Neural progenitor cell (in vitro differentiated cells): ENCODE data around the gene TGM6. TPM values are rescaled to one million over a fixed set of nuclear protein-coding genes. Genes with fewer than 3 reads are reported as not detected.

Experiments used
- DNase-seq: peaks from one replicate; pipeline ENCODE4 v3.0.0-alpha.2; 2016; ENCODE audit warnings: low spot score
- H2AFZ ChIP-seq: fragments of 200-600 bp; sonication (generic); replicated peaks from 2 replicates; pipeline ENCODE4 v1.6.1; 2016; ENCODE audit warnings: antibody characterized with exemption
- H3F3A ChIP-seq: fragments of 200-600 bp; sonication (generic); 2 replicates; pipeline ENCODE4 v1.6.1; 2016; ENCODE audit warnings: antibody characterized with exemption, low read depth
- H3K27ac ChIP-seq: fragments of 200-600 bp; sonication (generic); 2 replicates; pipeline ENCODE4 v1.5.1; 2016; ENCODE audit warnings: mild to moderate bottlenecking
- H3K27me3 ChIP-seq: fragments of 200-600 bp; sonication (generic); 2 replicates; pipeline ENCODE4 v1.6.1; 2016; ENCODE audit warnings: mild to moderate bottlenecking, moderate library complexity
- H3K36me3 ChIP-seq: fragments of 200-600 bp; sonication (generic); 2 replicates; pipeline ENCODE4 v1.5.1; 2016
- H3K4me1 ChIP-seq: fragments of 200-600 bp; sonication (generic); 2 replicates; pipeline ENCODE4 v1.6.1; 2016; ENCODE audit warnings: mixed run types
- H3K4me2 ChIP-seq: fragments of 200-600 bp; sonication (generic); 2 replicates; pipeline ENCODE4 v1.6.1; 2016
- H3K4me3 ChIP-seq: fragments of 200-600 bp; sonication (generic); 2 replicates; pipeline ENCODE4 v1.5.1; 2016
- H3K79me2 ChIP-seq: fragments of 200-600 bp; sonication (generic); 2 replicates; pipeline ENCODE4 v1.6.1; 2016; ENCODE audit warnings: low read depth
- H3K9ac ChIP-seq: fragments of 200-600 bp; sonication (generic); 2 replicates; pipeline ENCODE4 v1.6.1; 2016
- H3K9me3 ChIP-seq: fragments of 200-600 bp; sonication (generic); 2 replicates; pipeline ENCODE4 v1.5.1; 2016; ENCODE audit warnings: low read depth
- H4K20me1 ChIP-seq: fragments of 200-600 bp; sonication (generic); 2 replicates; pipeline ENCODE4 v1.6.1; 2016; ENCODE audit warnings: low read depth
- H3K27ac Mint-ChIP-seq: 3 replicates; pipeline ENCODE4 v1.8.0; 2021; ENCODE audit warnings: mixed read lengths
- H3K27me3 Mint-ChIP-seq: 2 replicates; pipeline ENCODE4 v1.8.0; 2022; ENCODE audit warnings: low read depth, mild to moderate bottlenecking, inconsistent platforms, moderate library complexity, mixed read lengths; ENCODE audit not compliant: insufficient read depth
- H3K36me3 Mint-ChIP-seq: 3 replicates; pipeline ENCODE4 v1.8.0; 2021; ENCODE audit warnings: mixed read lengths
- H3K4me1 Mint-ChIP-seq: 3 replicates; pipeline ENCODE4 v1.8.0; 2021; ENCODE audit warnings: mixed read lengths
- H3K4me3 Mint-ChIP-seq: 3 replicates; pipeline ENCODE4 v1.8.0; 2021; ENCODE audit warnings: mild to moderate bottlenecking, moderate library complexity, mixed read lengths
- H3K9me3 Mint-ChIP-seq: 3 replicates; pipeline ENCODE4 v1.8.0; 2020; ENCODE audit warnings: mixed read lengths
- EZH2 ChIP-seq: fragments of 200-600 bp; sonication (generic); IDR thresholded peaks from 2 replicates; pipeline ENCODE4 v1.6.1; 2017; ENCODE audit warnings: antibody characterized with exemption, mild to moderate bottlenecking, moderate library complexity
- EZH2phosphoT487 ChIP-seq: fragments of 200-600 bp; sonication (generic); IDR thresholded peaks from 2 replicates; pipeline ENCODE4 v1.6.1; 2017; ENCODE audit warnings: antibody characterized with exemption
- total RNA-seq: library from RNA; depleted of rRNA; stranded (reverse); fragments of >200 nt; gene quantifications from 2 replicates; pipeline ENCODE4 v1.2.3, GENCODE V29; 2015; ENCODE audit warnings: low replicate concordance
- TF ChIP-seq, protein P1 (sequence below): fragments of 200-600 bp; sonication (generic); IDR thresholded peaks from 2 replicates; pipeline ENCODE4 v1.5.1; 2017; ENCODE audit warnings: antibody characterized with exemption, mild to moderate bottlenecking

TGM6 gene
- total RNA-seq, 1 donor from 2014 or later, result not detected

DNA sequence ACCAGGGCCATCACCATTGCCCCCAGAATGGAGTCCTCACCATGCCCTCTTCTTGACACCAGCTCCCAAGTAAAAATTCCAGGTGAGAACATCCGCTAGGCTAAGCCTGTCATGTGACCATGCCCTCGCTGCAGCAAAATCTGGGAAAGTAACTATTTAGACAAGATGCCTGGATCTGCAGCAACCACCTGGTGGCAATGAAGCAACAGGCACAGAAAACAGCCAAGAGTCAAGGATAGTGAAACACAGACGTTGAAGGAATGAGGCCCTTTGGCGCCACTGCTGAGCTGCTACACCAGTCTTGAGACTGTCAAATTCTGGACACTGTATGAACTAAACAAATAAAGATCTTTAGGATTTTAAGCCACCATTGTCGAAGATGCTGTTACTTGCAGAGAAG is 30.1 kb upstream of the TGM6 start:
- H3K27ac ChIP-seq, result no peak overlapping the region
- H3K27me3 ChIP-seq, result no peaks in the 10 kb centered on the region
- Mint-ChIP-seq H3K27ac (no peak overlapping the region), H3K36me3 (no peaks in the 10 kb centered on the region), H3K4me3 (no peak overlapping the region), H3K4me1 (peaks cover 7% of the 10 kb centered on the region), H3K9me3 (peaks cover 10% of the 10 kb centered on the region), H3K27me3 (peaks cover 4% of the 10 kb centered on the region)
- no peak overlapping the region for H3K4me3 ChIP-seq
- H3K4me1 ChIP-seq, result no peaks in the 10 kb centered on the region
- DNase-seq, result no peak
- H2AFZ ChIP-seq, result no peak overlapping the region
- TF ChIP-seq EZH2phosphoT487 (no peak), EZH2 (no peak)
- TF ChIP-seq, protein P1, sequence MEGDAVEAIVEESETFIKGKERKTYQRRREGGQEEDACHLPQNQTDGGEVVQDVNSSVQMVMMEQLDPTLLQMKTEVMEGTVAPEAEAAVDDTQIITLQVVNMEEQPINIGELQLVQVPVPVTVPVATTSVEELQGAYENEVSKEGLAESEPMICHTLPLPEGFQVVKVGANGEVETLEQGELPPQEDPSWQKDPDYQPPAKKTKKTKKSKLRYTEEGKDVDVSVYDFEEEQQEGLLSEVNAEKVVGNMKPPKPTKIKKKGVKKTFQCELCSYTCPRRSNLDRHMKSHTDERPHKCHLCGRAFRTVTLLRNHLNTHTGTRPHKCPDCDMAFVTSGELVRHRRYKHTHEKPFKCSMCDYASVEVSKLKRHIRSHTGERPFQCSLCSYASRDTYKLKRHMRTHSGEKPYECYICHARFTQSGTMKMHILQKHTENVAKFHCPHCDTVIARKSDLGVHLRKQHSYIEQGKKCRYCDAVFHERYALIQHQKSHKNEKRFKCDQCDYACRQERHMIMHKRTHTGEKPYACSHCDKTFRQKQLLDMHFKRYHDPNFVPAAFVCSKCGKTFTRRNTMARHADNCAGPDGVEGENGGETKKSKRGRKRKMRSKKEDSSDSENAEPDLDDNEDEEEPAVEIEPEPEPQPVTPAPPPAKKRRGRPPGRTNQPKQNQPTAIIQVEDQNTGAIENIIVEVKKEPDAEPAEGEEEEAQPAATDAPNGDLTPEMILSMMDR, result no peak
- no peaks in the 10 kb centered on the region for H3K79me2 ChIP-seq
- H3K9ac ChIP-seq, result no peak overlapping the region
- H3K9me3 ChIP-seq, result no peaks in the 10 kb centered on the region
- no peaks in the 10 kb centered on the region for H3K36me3 ChIP-seq
- H3F3A ChIP-seq, result no peaks in the 10 kb centered on the region
- H4K20me1 ChIP-seq, result no peaks in the 10 kb centered on the region
- no peak overlapping the region for H3K4me2 ChIP-seq

DNA sequence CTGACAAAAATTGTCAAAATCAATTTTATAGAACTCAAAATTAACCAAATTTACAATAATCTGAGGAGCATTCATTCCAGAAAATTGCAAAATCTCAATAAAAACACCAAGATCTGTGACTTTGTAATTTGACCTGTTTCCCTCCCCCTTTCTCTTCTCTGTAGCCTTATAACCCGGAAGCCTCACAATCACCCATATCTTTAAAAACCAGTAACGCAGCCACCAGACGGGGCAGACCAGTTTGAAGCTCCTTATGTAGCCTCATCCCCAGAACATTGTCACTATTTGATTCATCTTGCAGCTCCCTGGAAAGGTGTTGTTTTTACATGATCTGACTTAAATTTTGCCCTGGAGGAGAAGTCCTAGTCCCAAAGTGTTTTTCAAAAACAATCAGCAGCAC is 27.5 kb upstream of the TGM6 start:
- TF ChIP-seq EZH2phosphoT487 (no peak), EZH2 (no peak)
- TF ChIP-seq, protein P1, result no peak
- Histone ChIP-seq H3K4me3 (no peak overlapping the region), H3K9ac (no peak overlapping the region), H4K20me1 (no peaks in the 10 kb centered on the region), H3F3A (no peaks in the 10 kb centered on the region), H3K4me1 (no peaks in the 10 kb centered on the region), H3K9me3 (no peaks in the 10 kb centered on the region), H3K4me2 (no peak overlapping the region), H3K36me3 (no peaks in the 10 kb centered on the region), H2AFZ (no peak overlapping the region), H3K79me2 (no peaks in the 10 kb centered on the region), H3K27me3 (no peaks in the 10 kb centered on the region), H3K27ac (no peak overlapping the region)
- no peak overlapping the region for H3K27ac Mint-ChIP-seq
- peaks cover 5% of the 10 kb centered on the region for H3K9me3 Mint-ChIP-seq
- peaks cover 7% of the 10 kb centered on the region for H3K27me3 Mint-ChIP-seq
- H3K4me1 Mint-ChIP-seq, result peaks cover 7% of the 10 kb centered on the region
- no peaks in the 10 kb centered on the region for H3K36me3 Mint-ChIP-seq
- H3K4me3 Mint-ChIP-seq, result no peak overlapping the region
- DNase-seq, result peak; percentile 0

DNA sequence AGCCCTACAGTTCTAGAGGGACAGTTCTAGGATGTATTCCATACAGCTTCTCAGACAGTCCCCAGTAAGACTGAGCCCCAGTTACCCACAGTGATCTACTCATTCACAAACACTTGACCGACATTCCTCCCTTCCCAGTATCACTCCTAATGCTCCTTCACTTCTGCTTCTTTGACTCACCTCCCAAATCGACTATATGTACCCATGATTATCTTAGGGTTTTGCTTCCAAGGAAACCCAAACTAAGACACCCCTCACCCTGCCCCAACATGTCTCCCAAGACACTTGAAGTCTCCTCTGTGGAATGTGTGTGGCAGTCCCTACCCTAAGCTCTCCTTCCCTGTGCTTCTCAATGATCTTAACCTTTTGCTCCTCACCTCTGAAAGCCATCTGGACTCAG is 23.6 kb upstream of the TGM6 start:
- Mint-ChIP-seq H3K27ac (no peak overlapping the region), H3K4me1 (peaks cover 2% of the 10 kb centered on the region), H3K36me3 (no peaks in the 10 kb centered on the region), H3K4me3 (no peak overlapping the region), H3K9me3 (peaks cover 19% of the 10 kb centered on the region), H3K27me3 (peaks cover 6% of the 10 kb centered on the region)
- Histone ChIP-seq H3K4me2 (no peak overlapping the region), H3K27me3 (no peaks in the 10 kb centered on the region), H3K79me2 (no peaks in the 10 kb centered on the region), H3K4me1 (no peaks in the 10 kb centered on the region), H3K4me3 (no peak overlapping the region), H3F3A (no peaks in the 10 kb centered on the region), H2AFZ (no peak overlapping the region), H3K9me3 (no peaks in the 10 kb centered on the region), H4K20me1 (no peaks in the 10 kb centered on the region), H3K36me3 (no peaks in the 10 kb centered on the region), H3K9ac (no peak overlapping the region), H3K27ac (no peak overlapping the region)
- TF ChIP-seq, protein P1, result no peak
- TF ChIP-seq EZH2, result no peak
- no peak for TF ChIP-seq EZH2phosphoT487
- DNase-seq, result no peak

DNA sequence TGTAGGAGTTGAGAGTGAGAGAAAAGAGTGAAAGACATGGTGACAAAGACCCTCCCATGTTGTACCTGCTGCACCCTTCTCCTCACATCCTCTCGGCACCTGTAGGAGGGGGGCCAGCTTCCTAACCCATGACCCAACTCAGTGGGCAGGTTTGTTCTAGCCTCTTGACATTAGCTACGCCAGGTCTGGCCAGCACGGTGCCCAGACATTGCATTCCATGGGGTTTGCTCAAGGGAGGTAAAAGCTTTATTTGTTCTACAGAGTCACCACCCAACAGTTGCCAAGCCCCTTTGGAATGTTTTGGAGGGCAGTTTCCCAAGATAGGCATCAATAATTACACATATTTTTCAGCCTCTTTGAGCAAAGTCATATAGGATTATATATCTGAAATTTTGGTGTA is 22.7 kb upstream of the TGM6 start:
- H3K4me3 ChIP-seq, result no peak overlapping the region
- no peak for DNase-seq

More for the DNA sequence above, 22.7 kb upstream of the TGM6 start:
- Mint-ChIP-seq H3K36me3 (no peaks in the 10 kb centered on the region), H3K4me3 (no peak overlapping the region), H3K4me1 (no peaks in the 10 kb centered on the region), H3K27ac (no peak overlapping the region), H3K9me3 (peaks cover 17% of the 10 kb centered on the region), H3K27me3 (peaks cover 3% of the 10 kb centered on the region)
- Histone ChIP-seq H3K79me2 (no peaks in the 10 kb centered on the region), H3F3A (no peaks in the 10 kb centered on the region), H3K27ac (no peak overlapping the region), H3K9ac (no peak overlapping the region), H3K27me3 (no peaks in the 10 kb centered on the region), H3K9me3 (no peaks in the 10 kb centered on the region), H3K4me2 (no peak overlapping the region), H3K36me3 (no peaks in the 10 kb centered on the region), H4K20me1 (no peaks in the 10 kb centered on the region), H3K4me1 (no peaks in the 10 kb centered on the region), H2AFZ (no peak overlapping the region)
- TF ChIP-seq EZH2, result no peak
- TF ChIP-seq, protein P1, result no peak
- no peak for TF ChIP-seq EZH2phosphoT487
